Metanephros (tissue), 1 donor: ENCODE results near the gene ZDHHC21. TPM values are rescaled to one million over a fixed set of nuclear protein-coding genes. Genes with fewer than 3 reads are reported as not detected.

ENCODE experiments used
- total RNA-seq: library from RNA; depleted of rRNA; stranded (reverse); fragments of >200 nt; gene quantifications from one replicate; pipeline ENCODE4 v1.2.3, GENCODE V29; 2014

Gene ZDHHC21, protein sequence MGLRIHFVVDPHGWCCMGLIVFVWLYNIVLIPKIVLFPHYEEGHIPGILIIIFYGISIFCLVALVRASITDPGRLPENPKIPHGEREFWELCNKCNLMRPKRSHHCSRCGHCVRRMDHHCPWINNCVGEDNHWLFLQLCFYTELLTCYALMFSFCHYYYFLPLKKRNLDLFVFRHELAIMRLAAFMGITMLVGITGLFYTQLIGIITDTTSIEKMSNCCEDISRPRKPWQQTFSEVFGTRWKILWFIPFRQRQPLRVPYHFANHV
- total RNA-seq = 21.7 TPM

GRCh38 chr9:14693251-14693861, at the start of gene ZDHHC21:
ZDHHC21 (minus strand) TSS chr9:14693432; CDS start chr9:14674340, 19,092 bp downstream.

DNA sequence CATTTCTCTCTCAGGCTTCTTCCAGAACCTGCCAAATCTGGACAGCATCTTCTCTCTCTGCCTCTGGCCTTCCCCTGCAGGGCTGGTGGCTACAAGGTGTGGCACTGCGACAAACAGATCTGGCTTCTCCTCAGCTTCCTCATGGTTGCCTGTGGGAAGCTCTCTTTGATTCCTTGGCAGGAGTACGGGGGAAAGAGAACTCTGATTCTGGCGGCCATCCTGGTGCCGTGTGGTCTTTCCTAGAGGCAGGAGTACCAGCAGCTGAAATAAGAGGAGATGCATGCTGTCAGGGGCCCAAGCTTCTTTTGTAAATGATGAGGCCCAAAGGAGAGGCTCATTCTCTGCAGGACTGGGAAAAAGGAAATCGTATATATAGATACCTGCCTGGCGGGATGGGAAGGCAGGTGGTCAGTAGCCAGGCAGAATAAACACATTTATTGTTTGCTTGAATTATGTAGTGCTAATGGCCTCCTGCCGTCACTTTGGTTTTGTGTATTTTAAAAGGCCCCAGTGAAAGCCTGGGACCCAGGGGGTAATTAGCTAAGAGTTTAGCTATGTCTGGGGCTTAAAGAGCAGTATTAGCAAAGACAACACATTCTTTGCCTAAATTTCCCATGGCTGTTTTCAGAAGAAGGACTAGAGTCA, 29.3 kb upstream of the ZDHHC21 start, which contains the start of gene CER1:
Gene CER1, minus strand, starts transcription at position 343 of the 645 bp plus-strand sequence. Its CDS starts 61 bp downstream, at position 282.

Other genes with a start within 250 kb of the ZDHHC21 start
- gene CER1, start 29.3 kb upstream of the ZDHHC21 start, total RNA-seq = 1.1 TPM
- gene FREM1, start 217.0 kb upstream of the ZDHHC21 start, total RNA-seq = 172 TPM